Cardiac fibroblast (primary cell): ENCODE data around the gene GAMT.

Experiments
- DNase-seq, 2 donors: peaks; one replicate each; pipeline versions ENCODE4 v3.0.0 to v3.0.0-alpha.2; 2010; ENCODE audit warnings: low read depth in 2 of 2
- H3K4me3 ChIP-seq, 2 donors: replicated peaks in 1 of 2; 1 replicate in 1 of 2; 2 replicates in 1 of 2; pipeline ENCODE4 v1.5.1; 2011; ENCODE audit warnings: low read depth in 2 of 2, low read length in 2 of 2, mild to moderate bottlenecking in 2 of 2, moderate library complexity in 1 of 2
- CTCF ChIP-seq: IDR thresholded peaks from one replicate; pipeline ENCODE4 v1.5.1; 2011; ENCODE audit warnings: low read depth, mild to moderate bottlenecking, low read length, inconsistent platforms

The GAMT gene

GRCh38 chr19:1376415-1376805 lies 24.9 kb downstream of the GAMT start:
- no peak for DNase-seq
- TF ChIP-seq CTCF: no peak
- no peak overlapping the region for H3K4me3 ChIP-seq

- H3K4me3 ChIP-seq: no peak overlapping the region
- no peak for TF ChIP-seq CTCF
- DNase-seq: no peak
Observed at GRCh38 chr19:1374250-1374577, 27.1 kb downstream of the GAMT start.

- DNase-seq: peak; percentile 51 to 52
- TF ChIP-seq CTCF: no peak
- H3K4me3 ChIP-seq: no peak overlapping the region
Observed at GRCh38 chr19:1373534-1374249, 27.6 kb downstream of the GAMT start.

- TF ChIP-seq CTCF: no peak
- no peak overlapping the region for H3K4me3 ChIP-seq
- DNase-seq: no peak
Observed at GRCh38 chr19:1373042-1373533, 28.3 kb downstream of the GAMT start.

GRCh38 chr19:1370579-1371361 lies 30.6 kb downstream of the GAMT start:
- DNase-seq: no peak
- H3K4me3 ChIP-seq: no peak overlapping the region
- TF ChIP-seq CTCF: no peak

- TF ChIP-seq CTCF: no peak
- DNase-seq: no peak
Observed at GRCh38 chr19:1369214-1369805, 32.0 kb downstream of the GAMT start.

More at GRCh38 chr19:1369214-1369805, 32.0 kb downstream of the GAMT start:
- no peak overlapping the region for H3K4me3 ChIP-seq
